ENCODE data around the gene SLC44A4.
"Not testable (repeated sequence)": the region's sequence is repeated elsewhere in the genome, so short reads cannot be mapped to it uniquely, and the experiment has no call there.

The SLC44A4 gene

DNA sequence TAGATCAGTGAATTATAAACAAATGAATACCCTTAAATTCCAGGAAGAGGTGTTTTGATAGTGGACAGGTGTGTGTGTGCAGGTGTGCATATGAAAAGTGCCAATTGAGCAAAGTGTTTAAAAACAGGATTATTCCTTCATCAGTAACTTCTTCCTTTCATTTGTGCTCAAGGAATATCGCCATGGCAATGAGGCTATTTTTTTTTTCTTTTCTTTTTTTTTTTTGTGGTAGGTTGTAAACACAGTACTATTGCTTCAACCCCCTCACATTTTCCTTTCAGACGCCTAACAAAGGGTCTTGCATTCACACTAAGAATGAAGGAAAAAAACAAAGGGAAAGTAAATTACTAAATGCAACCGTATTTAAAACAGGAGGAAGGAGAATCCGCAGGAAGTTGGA, 53.2 kb downstream of the SLC44A4 start:
- no peak for DNase-seq

DNA sequence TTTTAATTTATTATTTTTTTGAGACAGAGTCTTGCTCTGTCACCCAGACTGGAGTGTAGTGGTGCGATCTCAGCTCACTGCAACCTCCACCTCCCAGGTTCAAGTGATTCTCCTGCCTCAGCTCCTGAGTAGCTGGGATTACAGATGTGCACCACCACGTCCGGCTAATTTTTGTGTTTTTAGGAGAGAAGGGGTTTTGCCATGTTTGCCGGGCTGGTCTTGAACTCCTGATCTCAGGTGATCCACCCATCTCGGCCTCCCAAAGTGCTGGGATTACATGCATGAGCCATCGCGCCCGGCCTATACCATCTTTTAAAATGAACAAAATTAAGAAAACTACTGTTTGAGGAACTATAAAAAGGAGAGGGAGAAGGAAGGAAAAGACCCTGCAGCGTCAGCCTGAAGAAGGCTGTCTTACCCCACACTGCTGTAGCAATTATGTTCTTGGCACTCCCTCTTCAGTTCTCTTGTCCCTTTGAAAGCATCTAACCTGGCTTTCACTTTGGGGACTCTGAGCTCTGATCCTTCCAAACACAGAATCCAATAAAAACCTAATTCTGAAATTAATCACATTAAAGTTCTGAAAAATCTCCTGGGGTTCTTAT, 55.1 kb downstream of the SLC44A4 start:
- DNase-seq = not testable (repeated sequence)

DNA sequence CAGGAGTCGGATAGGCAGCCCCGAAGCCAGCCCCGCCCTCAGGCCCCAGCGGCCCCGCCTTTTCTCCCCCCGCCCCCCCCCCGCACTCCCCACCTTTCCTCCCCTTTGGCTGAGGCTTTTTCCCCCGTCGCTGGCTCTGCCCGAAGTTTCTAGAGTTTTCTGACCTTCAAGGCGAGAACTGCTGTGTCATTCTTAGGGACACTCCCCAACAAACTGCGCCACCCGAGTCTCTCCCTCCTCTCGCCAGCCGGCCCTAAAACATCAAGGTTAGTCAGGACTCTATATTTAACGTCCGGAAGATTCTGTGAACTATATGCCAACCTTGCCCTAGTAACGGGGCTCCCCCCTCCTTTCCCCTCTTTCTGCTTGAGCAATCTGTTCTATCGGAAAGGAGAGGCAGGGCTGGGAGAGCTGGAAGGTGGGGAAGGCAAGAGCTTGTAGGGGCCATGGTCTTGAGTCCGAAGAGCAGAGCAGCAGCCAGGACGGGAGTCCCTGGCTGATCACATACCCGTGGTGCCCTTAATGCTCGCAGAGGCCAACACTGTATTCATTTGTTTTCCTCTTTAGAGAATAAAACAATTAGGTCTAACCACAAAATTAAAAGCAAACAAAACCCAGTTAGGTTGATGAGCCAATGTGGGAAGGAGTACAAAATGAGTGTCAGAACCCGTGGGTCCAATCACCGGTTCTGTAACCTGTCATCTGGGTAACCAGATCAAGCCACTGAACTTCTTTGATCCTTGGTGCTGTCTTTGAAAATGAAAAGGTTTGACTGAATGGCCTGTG, 56.6 kb downstream of the SLC44A4 start:
- no peak for DNase-seq

DNA sequence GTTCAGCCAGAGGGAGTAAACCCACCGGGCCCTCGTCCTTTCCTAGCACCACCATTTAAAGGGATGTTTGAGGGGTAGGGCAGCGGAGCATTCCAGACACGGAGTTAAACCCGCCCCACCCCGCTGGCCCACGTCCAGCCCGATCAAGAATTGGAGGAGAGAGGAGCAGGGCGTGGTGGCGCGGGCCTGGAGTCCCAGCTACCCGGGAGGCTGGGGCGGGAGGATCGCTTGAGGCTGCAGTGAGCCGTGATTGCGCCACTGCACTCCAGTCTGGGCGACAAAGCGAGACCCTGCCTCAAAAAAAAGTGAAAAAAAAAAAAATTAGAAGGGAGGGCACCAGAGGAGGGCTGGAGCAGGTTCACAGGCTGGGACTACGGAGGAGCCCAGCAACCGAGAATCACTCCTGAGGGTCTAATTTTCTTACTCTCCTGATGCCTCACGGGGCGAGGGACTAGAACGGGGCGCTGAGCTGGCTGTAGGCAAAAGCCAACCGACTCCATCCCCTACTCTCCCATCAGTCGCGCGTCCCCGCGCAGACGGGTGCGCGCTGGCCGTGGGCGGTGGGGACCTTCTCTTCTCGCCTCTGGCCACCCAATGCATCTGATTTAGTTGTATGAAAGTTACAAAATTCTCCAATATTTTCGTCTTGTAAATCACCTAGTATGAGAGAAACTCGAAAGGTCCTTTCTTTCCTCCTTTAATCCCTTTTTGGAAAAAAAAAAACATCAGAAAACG, 57.3 kb downstream of the SLC44A4 start:
- no peak for DNase-seq

DNA sequence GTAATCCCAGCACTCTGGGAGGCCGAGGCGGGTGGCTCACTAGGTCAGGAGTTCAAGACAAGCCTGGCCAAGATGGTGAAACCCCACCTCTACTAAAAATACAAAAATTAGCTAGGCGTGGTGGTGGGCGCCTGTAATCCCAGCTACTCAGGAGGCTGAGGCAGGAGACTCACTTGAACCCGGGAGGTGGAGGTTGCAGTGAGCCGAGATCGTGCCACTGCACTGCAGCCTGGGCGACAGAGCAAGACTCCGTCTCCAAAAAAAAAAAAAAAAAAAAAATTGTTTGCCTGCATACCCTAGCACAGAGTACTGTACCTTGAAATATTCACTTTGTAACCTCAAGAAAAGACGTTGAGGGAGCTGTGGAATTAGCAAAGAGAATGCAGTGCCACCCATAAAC, 58.4 kb downstream of the SLC44A4 start:
- DNase-seq = not testable (repeated sequence)

DNA sequence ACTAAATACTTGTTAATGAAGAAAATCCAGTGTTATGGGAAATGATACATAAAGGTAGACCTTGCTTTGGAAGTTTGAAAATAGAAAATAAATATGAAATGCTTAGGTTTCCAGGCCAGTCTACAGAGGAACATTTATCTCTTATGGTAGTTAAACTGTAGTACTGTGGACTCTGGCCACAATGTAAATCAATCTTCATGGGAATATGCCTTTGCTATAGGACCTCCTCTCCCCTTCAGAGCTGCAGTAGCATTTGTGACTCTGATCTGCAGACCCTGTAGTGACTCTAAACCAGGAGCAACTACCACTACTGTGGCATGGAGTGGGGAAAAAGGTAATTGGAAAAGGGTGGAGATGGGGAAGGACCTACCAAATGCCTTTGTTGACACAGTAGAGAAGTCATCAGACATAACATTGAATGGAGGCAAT, 58.9 kb downstream of the SLC44A4 start:
- DNase-seq = no peak

DNA sequence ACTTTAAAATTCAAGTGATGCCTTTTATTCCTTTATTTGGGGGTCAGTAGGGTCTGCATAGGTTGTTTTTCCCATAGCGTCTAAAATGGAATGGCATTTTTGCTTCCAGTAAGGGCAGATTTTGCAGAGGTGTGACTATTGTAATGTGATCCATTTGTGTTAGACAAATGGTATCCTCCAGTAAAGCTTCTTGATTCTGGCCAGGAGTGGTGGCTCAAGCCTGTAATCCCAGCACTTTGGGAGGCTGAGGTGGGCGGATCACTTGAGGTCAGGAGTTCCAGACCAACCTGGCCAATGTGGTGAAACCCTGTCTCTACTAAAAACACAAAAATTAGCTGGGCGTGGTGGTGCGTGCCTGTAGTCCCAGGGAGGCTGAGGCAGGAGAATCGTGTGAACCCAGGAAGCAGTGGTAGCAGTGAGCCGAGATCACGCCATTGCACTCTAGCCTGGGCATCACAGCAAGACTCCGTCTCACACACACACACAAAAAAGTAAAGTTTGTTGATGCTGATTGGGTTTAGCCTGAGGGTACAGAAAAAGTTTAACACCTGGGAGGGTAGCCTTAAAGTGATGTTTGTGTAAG, 60.8 kb downstream of the SLC44A4 start:
- DNase-seq = not testable (repeated sequence)

DNA sequence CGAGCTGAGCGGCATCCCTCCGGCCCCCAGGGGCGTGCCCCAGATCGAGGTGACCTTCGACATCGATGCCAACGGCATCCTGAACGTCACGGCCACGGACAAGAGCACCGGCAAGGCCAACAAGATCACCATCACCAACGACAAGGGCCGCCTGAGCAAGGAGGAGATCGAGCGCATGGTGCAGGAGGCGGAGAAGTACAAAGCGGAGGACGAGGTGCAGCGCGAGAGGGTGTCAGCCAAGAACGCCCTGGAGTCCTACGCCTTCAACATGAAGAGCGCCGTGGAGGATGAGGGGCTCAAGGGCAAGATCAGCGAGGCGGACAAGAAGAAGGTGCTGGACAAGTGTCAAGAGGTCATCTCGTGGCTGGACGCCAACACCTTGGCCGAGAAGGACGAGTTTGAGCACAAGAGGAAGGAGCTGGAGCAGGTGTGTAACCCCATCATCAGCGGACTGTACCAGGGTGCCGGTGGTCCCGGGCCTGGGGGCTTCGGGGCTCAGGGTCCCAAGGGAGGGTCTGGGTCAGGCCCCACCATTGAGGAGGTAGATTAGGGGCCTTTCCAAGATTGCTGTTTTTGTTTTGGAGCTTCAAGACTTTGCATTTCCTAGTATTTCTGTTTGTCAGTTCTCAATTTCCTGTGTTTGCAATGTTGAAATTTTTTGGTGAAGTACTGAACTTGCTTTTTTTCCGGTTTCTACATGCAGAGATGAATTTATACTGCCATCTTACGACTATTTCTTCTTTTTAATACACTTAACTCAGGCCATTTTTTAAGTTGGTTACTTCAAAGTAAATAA, 61.5 kb downstream of the SLC44A4 start:
- not testable (repeated sequence) for DNase-seq

DNA sequence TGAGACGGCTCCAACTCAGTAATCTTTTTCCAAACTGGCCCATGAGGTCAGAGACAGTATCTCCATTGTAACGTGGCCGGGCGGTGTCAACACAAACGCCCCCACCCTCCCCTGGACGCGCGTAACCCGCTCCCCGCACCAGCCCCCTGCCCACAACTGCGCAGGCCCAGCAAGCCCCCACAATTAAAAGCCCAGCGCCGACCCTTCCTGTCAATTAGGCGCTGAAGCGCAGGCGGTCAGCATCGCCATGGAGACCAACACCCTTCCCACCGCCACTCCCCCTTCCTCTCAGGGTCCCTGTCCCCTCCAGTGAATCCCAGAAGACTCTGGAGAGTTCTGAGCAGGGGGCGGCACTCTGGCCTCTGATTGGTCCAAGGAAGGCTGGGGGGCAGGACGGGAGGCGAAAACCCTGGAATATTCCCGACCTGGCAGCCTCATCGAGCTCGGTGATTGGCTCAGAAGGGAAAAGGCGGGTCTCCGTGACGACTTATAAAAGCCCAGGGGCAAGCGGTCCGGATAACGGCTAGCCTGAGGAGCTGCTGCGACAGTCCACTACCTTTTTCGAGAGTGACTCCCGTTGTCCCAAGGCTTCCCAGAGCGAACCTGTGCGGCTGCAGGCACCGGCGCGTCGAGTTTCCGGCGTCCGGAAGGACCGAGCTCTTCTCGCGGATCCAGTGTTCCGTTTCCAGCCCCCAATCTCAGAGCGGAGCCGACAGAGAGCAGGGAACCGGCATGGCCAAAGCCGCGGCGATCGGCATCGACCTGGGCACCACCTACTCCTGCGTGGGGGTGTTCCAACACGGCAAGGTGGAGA, 63.6 kb downstream of the SLC44A4 start, which contains the start of the genes HSPA1A and HSPA1L:
Gene HSPA1A (plus strand): TSS at position 519 of the 814 bp plus-strand sequence. CDS start 214 bp downstream, at position 733.
Gene HSPA1L (minus strand): TSS at position 259 of the 814 bp plus-strand sequence. CDS start 3,311 bp downstream, outside the sequence.
- peak; percentile 85 for DNase-seq

DNA sequence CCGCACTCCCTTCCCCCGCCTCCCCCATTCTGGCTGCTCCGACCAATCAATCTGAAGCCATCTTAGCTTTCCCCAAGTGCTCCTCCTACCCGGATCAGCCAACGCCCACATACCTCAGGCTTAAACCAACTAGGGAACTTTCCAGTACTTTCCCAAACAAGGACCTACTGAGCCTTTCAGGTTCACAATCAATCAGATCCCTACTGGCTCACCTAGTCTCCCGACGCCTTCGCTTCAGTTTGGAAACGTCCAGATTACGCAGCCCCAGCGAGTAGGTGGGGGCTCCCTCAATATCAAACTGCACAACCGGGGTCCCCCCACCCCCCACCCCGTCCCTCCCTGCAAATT, 64.1 kb downstream of the SLC44A4 start:
- peak; percentile 84 for DNase-seq

DNA sequence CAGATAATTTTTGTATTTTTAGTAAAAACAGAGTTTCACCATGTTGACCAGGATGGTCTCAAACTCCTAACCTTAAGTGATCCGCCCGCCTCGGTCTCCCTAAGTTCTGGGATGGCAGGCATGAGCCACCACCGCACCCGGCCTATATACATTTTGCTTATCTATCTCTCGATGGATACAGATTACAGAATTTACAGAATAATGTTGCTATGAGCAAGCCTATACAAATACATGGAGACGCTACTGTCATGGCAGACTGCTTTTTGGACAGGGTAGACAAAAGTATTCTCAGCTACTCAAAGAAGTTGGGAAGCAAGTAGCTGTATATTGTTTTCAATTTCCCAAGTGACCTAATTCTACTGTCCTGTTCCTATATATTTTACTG, 65.3 kb downstream of the SLC44A4 start:
- DNase-seq = no peak

All from NCI-H446 treated with DMSO at 0.1 percent for 48 hours (cell line).